GM19035 (cell line): ENCODE measurements around the gene AK1.
"Not testable (repeated sequence)": the region's sequence is repeated elsewhere in the genome, so short reads cannot be mapped to it uniquely, and the experiment has no call there.

Source experiments
- ATAC-seq: cut with Tn5 transposase; IDR thresholded peaks from one replicate; pipeline ENCODE4 v1.9.1; 2021; ENCODE audit not compliant: unreplicated experiment

AK1 gene

DNA sequence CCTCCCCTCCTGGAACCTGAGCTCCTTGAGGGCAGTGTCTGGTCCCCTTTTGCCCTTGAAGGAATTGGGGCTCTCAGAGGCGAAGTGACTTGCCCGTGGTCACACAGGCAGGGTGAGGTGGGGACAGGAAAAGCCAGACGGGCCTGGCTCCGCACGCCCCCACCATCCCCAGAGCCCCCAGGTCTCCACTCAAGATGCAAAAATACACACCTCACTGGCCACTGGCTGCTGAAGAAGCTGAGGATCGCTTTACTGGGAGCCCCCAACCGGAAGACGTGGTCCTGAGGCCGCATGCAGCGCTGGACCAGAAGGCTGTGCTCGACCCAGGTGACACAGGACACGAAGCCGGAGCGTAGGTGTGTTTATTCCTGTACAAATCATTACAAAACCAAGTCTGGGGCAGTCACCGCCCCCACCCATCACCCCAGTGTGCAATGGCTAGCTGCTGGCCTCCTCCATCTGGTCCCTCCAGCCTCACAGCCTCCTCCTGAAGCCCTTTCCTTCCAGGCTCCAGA is 7.6 kb upstream of the AK1 start:
- ATAC-seq, result no peak

- ATAC-seq, result no peak
Measured at GRCh38 chr9:127884427-127884911, 7.0 kb upstream of the AK1 start.

DNA sequence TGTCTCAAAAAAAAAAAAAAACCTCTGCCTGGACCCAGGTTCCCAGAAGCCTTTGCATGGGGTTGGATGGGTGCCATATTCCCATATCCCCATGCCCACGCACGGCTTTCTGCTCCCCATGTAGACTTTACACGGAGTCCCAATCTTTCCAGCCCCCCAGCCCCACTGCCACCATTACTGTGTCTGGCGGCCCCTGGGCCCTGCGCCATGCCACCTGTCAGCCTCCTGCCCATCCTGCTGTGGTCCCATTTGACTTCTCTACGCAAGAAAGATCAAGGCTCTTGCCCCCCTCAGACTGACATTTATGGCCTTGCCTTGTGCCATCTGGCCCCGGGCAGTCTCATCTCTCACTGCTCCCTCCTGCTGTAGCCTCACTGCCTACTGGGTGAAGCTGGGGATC is 6.5 kb upstream of the AK1 start:
- ATAC-seq, result no peak

DNA sequence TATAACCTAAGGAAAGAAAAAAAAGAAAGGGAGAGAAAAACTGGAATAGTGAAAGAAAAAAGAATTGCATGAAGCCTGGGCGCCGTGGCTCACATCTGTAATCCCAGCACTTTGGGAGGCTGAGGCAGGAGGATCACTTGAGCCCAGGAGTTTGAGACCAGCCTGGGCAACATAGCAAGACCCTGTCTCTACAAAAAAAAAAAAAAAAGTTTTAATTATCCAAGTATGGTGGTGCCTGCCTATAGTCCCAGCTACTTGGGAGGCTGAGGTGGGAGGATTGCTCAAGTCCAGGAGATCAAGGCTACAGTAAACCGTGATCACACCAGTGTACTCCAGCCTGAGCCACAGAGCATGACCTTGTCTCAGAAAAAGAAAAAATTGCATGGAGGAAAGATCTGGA is 4.2 kb upstream of the AK1 start:
- ATAC-seq, result not testable (repeated sequence)

DNA sequence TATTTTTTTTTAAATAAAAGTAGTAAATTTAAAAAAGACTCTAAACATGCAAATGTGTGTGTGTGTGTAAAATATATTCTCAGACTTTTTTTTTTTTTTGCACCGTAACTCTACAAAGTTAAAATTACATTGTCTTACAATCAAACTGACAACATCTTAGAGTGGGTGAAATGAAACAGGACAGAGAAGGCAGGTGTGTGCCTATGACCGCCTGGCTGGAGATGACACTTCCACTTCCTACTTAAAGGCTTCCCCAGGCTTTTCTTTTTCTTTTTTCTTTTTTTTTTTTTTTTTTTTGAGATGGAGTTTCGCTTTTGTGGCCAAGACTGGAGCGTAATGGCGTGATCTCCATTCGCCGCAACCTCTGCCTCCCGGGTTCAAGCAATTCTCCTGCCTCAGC is 2.7 kb upstream of the AK1 start:
- no peak for ATAC-seq

- no peak for ATAC-seq
Measured at GRCh38 chr9:127878652-127879390, 1.3 kb upstream of the AK1 start.

DNA sequence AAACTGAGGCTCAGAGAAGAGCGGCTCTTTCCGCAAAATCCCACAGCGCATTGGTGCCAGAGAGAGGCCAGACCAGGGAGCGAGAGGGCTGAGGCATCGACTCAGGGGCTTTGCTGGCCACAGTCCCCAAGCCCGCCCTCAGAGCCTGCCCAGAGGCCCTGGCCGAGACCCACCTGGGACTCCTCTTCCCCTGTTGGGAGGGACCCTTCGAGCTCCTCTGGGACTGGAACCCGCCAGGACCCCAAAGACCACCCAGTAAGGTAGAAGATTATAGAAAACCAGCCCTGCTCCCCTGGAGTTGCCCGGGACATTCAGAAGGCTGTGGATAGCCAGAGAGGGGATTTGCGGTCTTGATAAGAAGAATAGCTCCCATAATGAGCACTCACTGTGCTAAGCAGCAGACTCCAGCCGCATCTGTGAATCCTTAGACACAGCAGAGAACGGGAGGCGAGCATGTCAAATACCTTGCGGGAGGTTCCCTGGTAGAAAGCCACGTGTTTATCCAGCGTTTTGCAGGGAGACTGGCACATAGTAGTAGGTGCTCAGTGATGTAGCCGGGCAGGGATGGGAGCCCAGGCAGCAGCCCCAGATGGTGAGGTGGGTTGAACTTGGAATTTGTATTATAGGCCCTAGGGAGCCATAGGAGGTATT is 651 bp upstream of the AK1 start:
- ATAC-seq, result no peak

DNA sequence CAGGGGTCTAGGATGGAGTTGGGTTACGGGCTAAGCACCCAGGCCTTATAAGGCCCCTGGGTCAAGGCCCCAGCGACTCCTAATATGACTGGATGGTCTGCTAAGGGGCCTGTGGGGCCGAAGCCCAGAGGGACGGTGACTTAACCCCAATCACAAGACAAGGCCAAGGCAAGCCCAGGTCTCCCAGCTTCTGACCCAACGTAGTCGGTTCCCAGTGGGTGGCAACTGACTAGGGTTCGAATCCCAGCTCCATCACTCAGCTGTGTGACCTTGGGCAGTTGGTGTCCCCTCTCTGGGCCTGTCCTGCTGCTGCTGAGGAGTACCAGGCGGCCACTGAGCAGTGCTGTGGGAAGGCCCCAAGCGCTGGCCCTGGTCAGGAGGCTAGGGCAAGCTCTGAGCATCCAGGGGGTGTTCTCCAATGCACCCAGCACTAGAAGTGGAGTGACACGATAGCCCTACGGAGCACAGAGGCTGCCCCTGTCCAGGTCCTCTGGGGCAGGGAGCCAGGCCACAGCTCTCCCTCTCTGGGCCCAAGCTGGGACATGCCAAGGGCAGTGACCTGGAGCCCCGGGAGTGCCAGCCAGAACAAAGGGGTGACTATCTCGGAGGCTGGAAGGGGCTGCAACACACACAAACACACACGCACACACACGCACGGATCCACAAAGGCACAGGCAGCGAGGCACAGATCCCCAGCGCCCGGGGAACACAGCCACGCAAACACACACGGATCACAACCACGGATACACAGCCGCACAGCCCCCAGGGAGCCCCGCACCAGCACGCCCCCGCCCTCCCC is 512 bp downstream of the AK1 start:
- ATAC-seq, result no peak

DNA sequence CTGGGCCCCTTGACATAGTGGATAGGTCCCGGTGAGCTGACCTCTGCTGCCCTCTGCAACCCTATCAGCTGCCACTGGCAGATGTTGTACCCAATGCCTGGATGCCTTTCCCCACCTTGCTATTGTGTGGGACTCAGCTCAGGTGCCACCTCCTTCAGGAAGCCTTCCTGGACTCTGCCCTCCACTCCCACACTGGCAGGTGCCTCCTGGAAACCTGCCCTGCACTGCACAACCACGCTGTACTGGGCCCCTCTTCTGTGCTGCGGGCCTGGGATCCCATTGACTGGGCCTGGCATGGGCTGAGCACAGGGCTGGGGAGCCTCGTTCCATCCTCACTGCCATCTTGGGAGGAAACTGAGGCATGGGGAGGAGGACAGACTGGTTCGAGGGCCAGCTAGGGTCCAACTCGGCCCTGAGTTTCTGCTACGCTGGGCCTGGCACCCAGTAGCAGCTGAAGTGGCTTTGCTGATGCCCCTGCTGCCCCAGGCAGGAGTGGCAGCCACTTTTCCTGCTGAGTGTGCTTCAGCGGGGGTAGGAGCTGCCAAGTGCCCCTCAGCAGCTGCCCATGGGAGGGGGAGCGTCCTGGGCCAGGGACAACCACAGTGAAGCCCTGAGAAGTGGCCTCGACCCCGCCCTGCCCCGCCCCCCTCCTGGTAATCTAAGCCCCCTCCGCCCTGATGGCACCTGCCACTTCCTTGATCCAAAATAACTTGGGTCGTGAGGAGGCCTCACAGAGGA is 1.3 kb downstream of the AK1 start:
- ATAC-seq, result no peak

DNA sequence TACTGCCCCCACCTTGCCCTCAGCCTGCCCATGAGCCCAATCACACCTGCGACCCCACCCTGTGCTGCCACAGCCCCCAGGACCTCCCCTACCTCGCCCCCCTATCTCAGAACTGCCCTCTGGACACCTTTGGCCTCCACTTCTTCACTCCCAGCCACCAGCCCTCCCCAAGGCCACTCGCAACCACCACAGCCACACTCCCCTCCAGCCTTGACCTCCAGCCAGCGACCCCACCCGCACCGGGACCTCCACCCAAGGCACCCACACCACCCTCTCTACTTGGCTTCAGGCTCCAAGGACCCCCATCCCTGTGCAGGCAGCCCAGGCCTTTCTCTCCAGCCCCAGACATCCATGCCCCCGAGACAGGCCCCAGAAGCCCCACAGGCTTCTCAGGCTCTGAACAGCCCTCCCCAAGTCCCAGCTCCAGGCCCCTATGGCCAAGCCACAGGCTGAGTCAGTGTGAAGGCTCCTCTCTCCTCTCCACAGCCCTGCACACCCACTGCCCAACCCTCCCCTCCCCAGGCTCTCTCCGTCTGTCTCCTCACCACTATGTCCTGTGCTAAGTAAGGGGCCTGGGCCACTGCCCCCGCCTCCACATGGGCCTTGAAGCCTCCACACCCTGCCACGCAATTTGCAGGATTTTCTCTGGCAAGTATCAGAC is 2.0 kb downstream of the AK1 start:
- no peak for ATAC-seq

GRCh38 chr9:127874301-127875221 is 2.9 kb downstream of the AK1 start:
- ATAC-seq, result no peak

DNA sequence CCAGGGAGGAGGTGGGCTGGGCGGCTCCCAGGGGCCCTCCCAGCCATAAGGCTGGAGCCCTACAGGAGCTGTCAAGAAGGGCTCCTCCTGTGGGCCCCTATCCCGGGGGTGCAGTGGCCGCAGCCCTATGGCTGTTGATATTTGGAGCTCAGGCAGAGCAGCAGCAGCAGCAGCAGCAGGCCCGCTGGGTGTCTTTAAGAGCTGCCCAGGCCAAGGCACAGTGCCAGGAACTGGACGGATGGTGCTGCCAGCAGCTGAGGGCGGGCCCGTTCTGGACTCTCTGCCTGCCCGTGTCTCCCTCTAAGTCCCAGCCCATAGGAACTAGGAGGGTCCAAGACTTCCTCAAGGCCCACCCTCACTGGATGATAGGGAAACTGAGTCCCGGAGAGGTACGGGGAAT is 3.6 kb downstream of the AK1 start:
- no peak for ATAC-seq

DNA sequence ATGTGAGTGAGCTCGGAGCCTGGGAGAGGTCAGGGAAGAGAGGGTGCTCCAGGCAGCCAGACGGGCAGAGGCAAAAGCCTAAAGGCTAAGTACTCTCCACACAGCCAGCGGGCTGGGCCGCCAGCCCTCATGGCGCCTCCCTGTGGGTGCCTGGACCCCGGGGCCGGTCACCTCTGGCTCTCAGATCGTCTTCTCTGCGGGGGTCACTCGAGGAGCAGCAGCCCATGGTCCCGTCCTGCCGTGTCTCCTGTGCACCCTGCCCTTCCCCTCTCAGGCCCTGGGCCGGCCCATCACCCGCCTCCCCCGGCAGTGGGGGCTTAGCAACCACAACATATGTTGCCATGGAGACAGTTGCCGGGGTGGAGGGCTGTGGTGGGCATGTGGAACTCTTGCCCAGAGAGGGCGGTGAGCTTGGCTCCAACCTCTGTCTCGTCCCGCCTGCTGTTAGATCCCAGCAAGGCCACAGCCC is 4.2 kb downstream of the AK1 start:
- ATAC-seq, result no peak

DNA sequence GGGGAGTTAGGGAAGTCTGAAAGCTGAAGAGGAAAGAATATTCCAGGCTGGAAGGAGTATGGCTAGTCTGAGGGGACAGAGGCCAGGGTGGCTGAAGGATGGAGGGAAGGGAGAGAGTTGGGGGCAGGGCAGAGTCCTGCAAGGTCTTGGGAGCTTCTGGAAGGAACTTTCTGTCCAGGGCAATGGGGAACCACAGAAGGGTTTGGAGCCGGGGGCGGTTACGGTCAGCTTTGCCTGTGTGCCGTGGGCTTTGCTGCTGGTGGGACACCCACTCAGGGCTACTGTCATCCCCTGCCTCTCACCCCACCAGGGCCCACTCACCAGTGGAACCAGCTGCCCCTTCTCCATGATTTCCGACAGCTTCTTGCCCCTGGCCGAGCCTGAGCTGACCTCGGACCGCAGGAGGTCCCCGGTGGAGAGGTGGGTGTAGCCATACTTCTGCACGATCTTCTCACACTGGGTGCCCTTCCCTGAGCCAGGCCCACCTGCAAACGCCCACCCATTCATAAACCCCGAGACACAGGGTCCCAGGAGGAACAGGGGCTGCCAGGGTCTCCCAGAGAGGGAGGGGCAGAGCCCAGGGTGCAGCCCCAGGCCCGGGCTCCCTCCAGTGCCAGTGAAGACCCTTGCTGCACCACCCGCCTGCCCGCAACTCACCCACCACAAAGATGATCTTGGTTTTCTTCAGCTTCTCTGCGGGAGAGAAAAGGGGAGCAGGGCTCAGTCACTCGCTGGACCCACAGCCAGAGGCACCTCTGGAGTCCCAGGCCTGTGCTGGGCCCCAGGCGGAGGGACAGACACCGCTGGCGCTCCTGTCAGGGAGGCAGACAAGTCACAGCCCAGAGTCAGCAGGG is 4.9 kb downstream of the AK1 start:
- ATAC-seq, result no peak

DNA sequence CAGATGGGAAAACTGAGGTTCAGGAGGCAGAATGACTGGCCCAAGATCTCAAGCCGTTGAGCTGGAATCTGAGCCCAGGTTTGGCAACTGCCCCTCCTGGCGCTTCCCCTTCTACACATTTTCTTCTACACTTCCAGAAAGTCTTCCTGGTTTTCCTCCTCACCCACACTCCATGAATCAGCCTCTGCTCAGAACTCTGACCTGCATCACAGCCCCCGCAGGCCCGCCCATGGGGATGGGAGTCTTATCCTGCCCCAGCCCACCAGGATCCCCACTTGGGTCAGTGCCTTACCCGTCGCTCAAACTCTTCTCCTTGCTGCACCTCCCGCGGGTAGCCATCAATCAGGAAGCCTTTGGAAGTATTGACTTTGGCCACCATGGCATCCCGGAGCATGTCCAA is 5.9 kb downstream of the AK1 start:
- ATAC-seq, result no peak

- no peak for ATAC-seq
Measured at GRCh38 chr9:127870887-127871286, 6.6 kb downstream of the AK1 start.

GRCh38 chr9:127870153-127870491 is 7.4 kb downstream of the AK1 start:
- ATAC-seq, result not testable (repeated sequence)
